Measurements from ENCODE around the gene COBL. TPM values are rescaled to one million over a fixed set of nuclear protein-coding genes. Genes with fewer than 3 reads are reported as not detected.

Gene COBL
- total and polyA plus RNA-seq, 2 of the 4 experiments (the other 2 are of a cell fraction), result under 0.01 TPM; not detected in 1

GRCh38 chr7:51090411-51090810, 226.2 kb downstream of the COBL start:
- H4K91ac ChIP-seq (ENCODE audit: insufficient read depth, low read depth, low read length), result no peak overlapping the region
- H3K9ac ChIP-seq (ENCODE audit: low read depth, low read length), result no peak overlapping the region
- H3K9me3 ChIP-seq (ENCODE audit: control insufficient read depth, insufficient read depth, low read length), result peaks cover 2% of the 10 kb centered on the region; the same call in 1 of the 2 replicates
- no peaks in the 10 kb centered on the region for H3K27me3 ChIP-seq (ENCODE audit: control insufficient read depth, insufficient read depth, low read length)
- H3K14ac ChIP-seq (replicated peaks; ENCODE audit: low read depth, low read length), result no peak overlapping the region
- dilution Hi-C loops (cut with HindIII; ENCODE audit: low sequenced_read_pairs, unreplicated experiment), result no loop called here
- H2BK120ac ChIP-seq (ENCODE audit: low read depth, low read length), result no peak overlapping the region
- no peak overlapping the region for H3K56ac ChIP-seq (ENCODE audit: extremely low read depth, insufficient read depth, low read length)
- DNase-seq (no peak), ATAC-seq (ENCODE audit: low read depth) (no peak)
- no peaks in the 10 kb centered on the region for H3K9me1 ChIP-seq (ENCODE audit: insufficient read depth, low read length)
- no peak overlapping the region for H2AK5ac ChIP-seq (ENCODE audit: low read depth, low read length)
- H3K27ac ChIP-seq (ENCODE audit: insufficient read depth, low read length), result no peak overlapping the region
- H2AK9ac ChIP-seq (replicated peaks; ENCODE audit: low read depth, low read length, poor library complexity), result no peak overlapping the region
- TF ChIP-seq MAZ (IDR thresholded peaks at IDR 0.05; ENCODE audit: borderline replicate concordance, low read depth, low read length), result no peak
- TF ChIP-seq CEBPB (IDR thresholded peaks at IDR 0.05; ENCODE audit: low read depth, low read length), result no peak
- TF ChIP-seq RFX5 (IDR thresholded peaks at IDR 0.05; ENCODE audit: low read depth, low read length), result no peak
- TF ChIP-seq ELK1 (IDR thresholded peaks at IDR 0.05; ENCODE audit: borderline replicate concordance, low read depth, low read length), result no peak
- no peak for TF ChIP-seq FOS (IDR thresholded peaks at IDR 0.05; ENCODE audit: low read depth, low read length)
- TF ChIP-seq USF2 (IDR thresholded peaks at IDR 0.05; ENCODE audit: low read depth, low read length), result no peak
- no peak for TF ChIP-seq MAFK (IDR thresholded peaks at IDR 0.05; ENCODE audit: low read depth, low read length)
- TF ChIP-seq BHLHE40 (IDR thresholded peaks at IDR 0.05; ENCODE audit: low read depth, low read length), result no peak
- TF ChIP-seq RCOR1 (IDR thresholded peaks at IDR 0.05; ENCODE audit: insufficient replicate concordance, low read length), result no peak
- TF ChIP-seq NFE2L2 (IDR thresholded peaks at IDR 0.05; ENCODE audit: low read depth, low read length), result no peak
- TF ChIP-seq MXI1 (IDR thresholded peaks at IDR 0.05; ENCODE audit: borderline replicate concordance, low read depth, low read length), result no peak
- TF ChIP-seq CHD1 (IDR thresholded peaks at IDR 0.05; ENCODE audit: low read depth, low read length), result no peak
- no peak for TF ChIP-seq SMC3 (IDR thresholded peaks at IDR 0.05; ENCODE audit: low read depth, low read length)
- TF ChIP-seq CTCF (conservative IDR thresholded peaks at IDR 0.05; ENCODE audit: low read depth, low read length), result no peak
- no peak for TF ChIP-seq RAD21 (IDR thresholded peaks at IDR 0.05; ENCODE audit: low read length)
- H3K4ac ChIP-seq (ENCODE audit: low read depth, low read length), result no peak overlapping the region
- no peak overlapping the region for H4K8ac ChIP-seq (ENCODE audit: low read depth in 2 of 2, low read length in 2 of 2)
- H2BK5ac ChIP-seq (ENCODE audit: low read depth, low read length, poor library complexity, severe bottlenecking), result no peak overlapping the region
- no peak overlapping the region for H3K4me3 ChIP-seq (ENCODE audit: insufficient read depth, low read depth, low read length)
- H2BK15ac ChIP-seq (ENCODE audit: low read depth, low read length), result no peak overlapping the region
- H3K4me1 ChIP-seq (ENCODE audit: control insufficient read depth, insufficient read depth, low read length), result no peaks in the 10 kb centered on the region
- no peak overlapping the region for H4K5ac ChIP-seq (ENCODE audit: low read depth, low read length)
- WGBS, 2 experiments (ENCODE audit: extremely low coverage in 2 of 2, insufficient read length in 1 of 2), result no CpG with 5 or more reads among the region's 2 CpGs
- H3K36me3 ChIP-seq (ENCODE audit: control insufficient read depth, insufficient read depth, low read length), result no peaks in the 10 kb centered on the region
- BruUV-seq (replicated peaks), result no TSS peak
- H2AFZ ChIP-seq (replicated peaks; ENCODE audit: low read length, poor library complexity), result no peak overlapping the region
- no peak overlapping the region for H3K4me2 ChIP-seq (ENCODE audit: low read depth, low read length)
- H2BK20ac ChIP-seq (ENCODE audit: low read depth, low read length), result no peak overlapping the region
- in situ Hi-C loops (cut with MboI; ENCODE audit: low sequenced_read_pairs), result no loop called here
- no peak overlapping the region for H3K23ac ChIP-seq (ENCODE audit: low read depth, low read length)
- no peak overlapping the region for H3K18ac ChIP-seq (ENCODE audit: low read depth, low read length)
- no peaks in the 10 kb centered on the region for H3K79me1 ChIP-seq (ENCODE audit: low read depth in 1 of 2, low read length in 2 of 2)
- POLR2A ChIA-PET (ENCODE audit: unreplicated experiment), result no interaction called here
- intact Hi-C loops (cut with micrococcal nuclease), result no loop called here
- CTCF ChIA-PET, result interaction anchor here (1.2 to 1.9 kb wide), 2 partner anchors 23 to 71 kb away, joined by 4 to 7 read pairs; no protein-coding TSS in a partner anchor
- no peaks in the 10 kb centered on the region for H4K20me1 ChIP-seq (ENCODE audit: insufficient read depth, low read length)

Data from IMR-90 (cell line).